Muscle of leg (tissue), 11 donors: ENCODE results near the gene MOBP. TPM values are rescaled to one million over a fixed set of nuclear protein-coding genes. Genes with fewer than 3 reads are reported as not detected.

Source experiments
- DNase-seq: peaks from one replicate; pipeline ENCODE4 v3.0.0; 2013
- H3K27ac ChIP-seq: one replicate; pipeline ENCODE4 v1.5.1; 2013; ENCODE audit warnings: mild to moderate bottlenecking, low read length, control low read depth
- H3K27me3 ChIP-seq: one replicate; pipeline ENCODE4 v1.6.1; 2013; ENCODE audit warnings: low read length; ENCODE audit not compliant: control insufficient read depth, insufficient read depth
- H3K36me3 ChIP-seq: one replicate; pipeline ENCODE4 v1.6.1; 2013; ENCODE audit warnings: low read length; ENCODE audit not compliant: control insufficient read depth, insufficient read depth
- H3K4me1 ChIP-seq: one replicate; pipeline ENCODE4 v1.6.1; 2013; ENCODE audit warnings: low read length; ENCODE audit not compliant: control insufficient read depth, insufficient read depth
- H3K4me3 ChIP-seq: one replicate; pipeline ENCODE4 v1.5.1; 2013; ENCODE audit warnings: low read length, control low read depth
- H3K9me3 ChIP-seq: replicated peaks from 2 replicates; pipeline ENCODE4 v1.6.1; 2013; ENCODE audit warnings: low read depth, low read length; ENCODE audit not compliant: control insufficient read depth
- WGBS: methylation state at CpG from one replicate; pipeline ENCODE4 v1.1.5; 2013; ENCODE audit warnings: missing lambda C conversion rate; ENCODE audit not compliant: insufficient coverage; 5-methylcytosine and 5-hydroxymethylcytosine counted together
- polyA plus RNA-seq, 8 donors: library from polyadenylated mRNA; unstranded; fragments of 120-200 nt; gene quantifications; one replicate each; pipeline versions ENCODE4 v1.2.1 to v1.2.3, GENCODE V29; 2013; ENCODE audit warnings: inconsistent platforms in 1 of 8, low replicate concordance in 1 of 8; ENCODE audit not compliant: insufficient read length in 8 of 8, insufficient read depth in 1 of 8
- total RNA-seq: library from RNA; stranded (reverse); fragments of 120-200 nt; gene quantifications from one replicate; pipeline ENCODE4 v1.2.4, GENCODE V29; 2013

MOBP gene
- total and polyA plus RNA-seq, 9 donors = 0.03 to 0.14 (median 0.05) TPM; not detected in 3

GRCh38 chr3:39466988-39467387 lies 492 bp upstream of the MOBP start:
- Histone ChIP-seq H3K27ac (no peak overlapping the region), H3K27me3 (no peaks in the 10 kb centered on the region), H3K4me3 (no peak overlapping the region), H3K36me3 (no peaks in the 10 kb centered on the region), H3K9me3 (no peaks in the 10 kb centered on the region), H3K4me1 (no peaks in the 10 kb centered on the region)
- WGBS = 86% methylated on average over 2 of the region's 3 CpGs
- DNase-seq = no peak

- no peak for DNase-seq
- no peaks in the 10 kb centered on the region for H3K36me3 ChIP-seq
- H3K4me1 ChIP-seq = no peaks in the 10 kb centered on the region
- H3K4me3 ChIP-seq = no peak overlapping the region
- H3K9me3 ChIP-seq = no peaks in the 10 kb centered on the region
- H3K27me3 ChIP-seq = no peaks in the 10 kb centered on the region
- WGBS = 67% methylated on average over 3 of the region's 4 CpGs
- no peak overlapping the region for H3K27ac ChIP-seq
Observed at GRCh38 chr3:39468108-39468436, 592 bp downstream of the MOBP start.

- no peaks in the 10 kb centered on the region for H3K9me3 ChIP-seq
- H3K4me3 ChIP-seq = no peak overlapping the region
- whole genome bisulfite sequencing = no CpG with 5 or more reads among the region's 1 CpG
- no peak overlapping the region for H3K27ac ChIP-seq
- H3K4me1 ChIP-seq = no peaks in the 10 kb centered on the region
- DNase-seq = no peak
- no peaks in the 10 kb centered on the region for H3K36me3 ChIP-seq
- no peaks in the 10 kb centered on the region for H3K27me3 ChIP-seq
Observed at GRCh38 chr3:39469258-39469657, 1.8 kb downstream of the MOBP start.

GRCh38 chr3:39469945-39470344 lies 2.5 kb downstream of the MOBP start:
- Histone ChIP-seq H3K27ac (no peak overlapping the region), H3K4me1 (no peaks in the 10 kb centered on the region), H3K9me3 (no peaks in the 10 kb centered on the region), H3K4me3 (no peak overlapping the region), H3K36me3 (no peaks in the 10 kb centered on the region), H3K27me3 (no peaks in the 10 kb centered on the region)
- WGBS = 72% methylated on average over 6 of the region's 6 CpGs
- DNase-seq = no peak

- H3K27me3 ChIP-seq = no peaks in the 10 kb centered on the region
- 73% methylated on average over 1 of the region's 5 CpGs for WGBS
- H3K4me1 ChIP-seq = no peaks in the 10 kb centered on the region
- no peak overlapping the region for H3K4me3 ChIP-seq
- no peaks in the 10 kb centered on the region for H3K36me3 ChIP-seq
- DNase-seq = no peak
- no peak overlapping the region for H3K27ac ChIP-seq
- H3K9me3 ChIP-seq = no peaks in the 10 kb centered on the region
Observed at GRCh38 chr3:39471652-39472051, 4.2 kb downstream of the MOBP start.

GRCh38 chr3:39473452-39474125 lies 6.1 kb downstream of the MOBP start:
- no peak overlapping the region for H3K4me3 ChIP-seq
- no peaks in the 10 kb centered on the region for H3K36me3 ChIP-seq
- 87% methylated on average over 2 of the region's 4 CpGs for WGBS
- H3K4me1 ChIP-seq = no peaks in the 10 kb centered on the region
- DNase-seq = no peak
- no peaks in the 10 kb centered on the region for H3K27me3 ChIP-seq
- no peaks in the 10 kb centered on the region for H3K9me3 ChIP-seq
- H3K27ac ChIP-seq = no peak overlapping the region

- no peak overlapping the region for H3K27ac ChIP-seq
- no peaks in the 10 kb centered on the region for H3K36me3 ChIP-seq
- H3K27me3 ChIP-seq = no peaks in the 10 kb centered on the region
- no peak overlapping the region for H3K4me3 ChIP-seq
- no CpG with 5 or more reads among the region's 4 CpGs for WGBS
- H3K4me1 ChIP-seq = no peaks in the 10 kb centered on the region
- H3K9me3 ChIP-seq = no peaks in the 10 kb centered on the region
- no peak for DNase-seq
Observed at GRCh38 chr3:39474126-39474515, 6.6 kb downstream of the MOBP start.

GRCh38 chr3:39476783-39477182 lies 9.3 kb downstream of the MOBP start:
- DNase-seq = no peak
- Histone ChIP-seq H3K36me3 (no peaks in the 10 kb centered on the region), H3K4me3 (no peak overlapping the region), H3K4me1 (no peaks in the 10 kb centered on the region), H3K9me3 (no peaks in the 10 kb centered on the region), H3K27me3 (no peaks in the 10 kb centered on the region), H3K27ac (no peak overlapping the region)

- no peak overlapping the region for H3K4me3 ChIP-seq
- no peak for DNase-seq
- H3K4me1 ChIP-seq = no peaks in the 10 kb centered on the region
- 100% methylated on average over 1 of the region's 1 CpG for WGBS
- no peaks in the 10 kb centered on the region for H3K9me3 ChIP-seq
- H3K27me3 ChIP-seq = no peaks in the 10 kb centered on the region
- no peak overlapping the region for H3K27ac ChIP-seq
- H3K36me3 ChIP-seq = no peaks in the 10 kb centered on the region
Observed at GRCh38 chr3:39478226-39478625, 10.7 kb downstream of the MOBP start.

- no peak for DNase-seq
- Histone ChIP-seq H3K27ac (no peak overlapping the region), H3K4me1 (no peaks in the 10 kb centered on the region), H3K27me3 (no peaks in the 10 kb centered on the region), H3K4me3 (no peak overlapping the region), H3K9me3 (no peaks in the 10 kb centered on the region), H3K36me3 (no peaks in the 10 kb centered on the region)
- 33% methylated on average over 1 of the region's 7 CpGs for WGBS
Observed at GRCh38 chr3:39479701-39480414, 12.4 kb downstream of the MOBP start.
